Hepatocyte (in vitro differentiated cells): ENCODE measurements around the gene RBM33. TPM values are rescaled to one million over a fixed set of nuclear protein-coding genes. Genes with fewer than 3 reads are reported as not detected.

ENCODE experiments used
- DNase-seq: peaks from one replicate; pipeline ENCODE4 v3.0.0-alpha.2; 2016; ENCODE audit warnings: low spot score
- H2AFZ ChIP-seq: fragments of 200-600 bp; sonication (generic); 2 replicates; pipeline ENCODE4 v1.6.0; 2016; ENCODE audit warnings: antibody characterized with exemption, mild to moderate bottlenecking
- H3K27ac ChIP-seq: fragments of 200-600 bp; sonication (generic); 2 replicates; pipeline ENCODE4 v1.5.1; 2016; ENCODE audit warnings: mild to moderate bottlenecking
- H3K27me3 ChIP-seq: fragments of 200-600 bp; sonication (generic); 2 replicates; pipeline ENCODE4 v1.6.1; 2016
- H3K36me3 ChIP-seq: fragments of 200-600 bp; sonication (generic); replicated peaks from 2 replicates; pipeline ENCODE4 v1.5.1; 2016; ENCODE audit warnings: low read depth; ENCODE audit not compliant: insufficient read depth
- H3K4me1 ChIP-seq: fragments of 200-600 bp; sonication (generic); 2 replicates; pipeline ENCODE4 v1.5.1; 2016; ENCODE audit warnings: mild to moderate bottlenecking, moderate library complexity; ENCODE audit not compliant: insufficient read depth
- H3K4me2 ChIP-seq: fragments of 200-600 bp; sonication (generic); 2 replicates; pipeline ENCODE4 v1.6.0; 2016
- H3K4me3 ChIP-seq: fragments of 200-600 bp; sonication (generic); 2 replicates; pipeline ENCODE4 v1.5.1; 2016; ENCODE audit warnings: mild to moderate bottlenecking
- H3K79me2 ChIP-seq: fragments of 200-600 bp; sonication (generic); 2 replicates; pipeline ENCODE4 v1.6.0; 2017; ENCODE audit warnings: mild to moderate bottlenecking
- H3K9me2 ChIP-seq: fragments of 200-600 bp; sonication (generic); replicated peaks from 2 replicates; pipeline ENCODE4 v1.6.0; 2017; ENCODE audit warnings: mild to moderate bottlenecking; ENCODE audit not compliant: insufficient read depth
- H3K9me3 ChIP-seq: fragments of 200-600 bp; sonication (generic); 2 replicates; pipeline ENCODE4 v1.5.1; 2016; ENCODE audit warnings: low read depth, mild to moderate bottlenecking
- H4K20me1 ChIP-seq: fragments of 200-600 bp; sonication (generic); 2 replicates; pipeline ENCODE4 v1.6.0; 2016; ENCODE audit warnings: mild to moderate bottlenecking; ENCODE audit not compliant: insufficient read depth, poor library complexity, severe bottlenecking
- CTCF ChIP-seq: fragments of 200-600 bp; sonication (generic); IDR thresholded peaks from 2 replicates; pipeline ENCODE4 v1.5.1; 2016; ENCODE audit warnings: antibody characterized with exemption, mild to moderate bottlenecking; ENCODE audit not compliant: poor library complexity
- EZH2 ChIP-seq: fragments of 200-600 bp; sonication (generic); IDR thresholded peaks from 2 replicates; pipeline ENCODE4 v1.6.1; 2016; ENCODE audit warnings: antibody characterized with exemption, mild to moderate bottlenecking, borderline replicate concordance
- EZH2phosphoT487 ChIP-seq: fragments of 200-600 bp; sonication (generic); IDR thresholded peaks from one replicate; pipeline ENCODE4 v1.6.1; 2018; ENCODE audit warnings: antibody characterized with exemption, mild to moderate bottlenecking, low read depth, moderate library complexity; ENCODE audit not compliant: unreplicated experiment, severe bottlenecking
- WGBS: methylation state at CpG from one replicate; pipeline ENCODE4 v1.1.6; 2016; ENCODE audit warnings: low lambda C conversion rate; ENCODE audit errors: missing lambda C conversion rate; 5-methylcytosine and 5-hydroxymethylcytosine counted together
- polyA plus RNA-seq: library from polyadenylated mRNA; unstranded; fragments of >200 nt; fragmentation: Nextera tagmentation; extraction: Ambion mirVana; gene quantifications from 2 replicates; pipeline ENCODE4 v1.2.1, GENCODE V29; 2016
- total RNA-seq: library from RNA; depleted of rRNA; stranded (reverse); fragments of >200 nt; gene quantifications from 2 replicates; pipeline ENCODE4 v1.2.3, GENCODE V29; 2014

RBM33 gene
- total and polyA plus RNA-seq, 2 experiments from 2014 or later = 24.8 to 40.8 TPM

- no peaks in the 10 kb centered on the region for H3K79me2 ChIP-seq
- no peak overlapping the region for H3K4me3 ChIP-seq
- no peaks in the 10 kb centered on the region for H3K9me3 ChIP-seq
- no peak overlapping the region for H3K4me2 ChIP-seq
- no peak overlapping the region for H2AFZ ChIP-seq
- peaks cover 5% of the 10 kb centered on the region for H3K4me1 ChIP-seq
- DNase-seq = no peak
- no peak overlapping the region for H3K27ac ChIP-seq
- H3K9me2 ChIP-seq = no peaks in the 10 kb centered on the region
- H3K36me3 ChIP-seq = no peaks in the 10 kb centered on the region
- no peaks in the 10 kb centered on the region for H4K20me1 ChIP-seq
- peaks cover 21% of the 10 kb centered on the region for H3K27me3 ChIP-seq
- TF ChIP-seq CTCF (no peak), EZH2phosphoT487 (no peak), EZH2 (no peak)
- 80% methylated on average over 13 of the region's 13 CpGs for WGBS
Observed at GRCh38 chr7:155798673-155799439, 154.4 kb downstream of the RBM33 start.

- Histone ChIP-seq H3K4me2 (no peak overlapping the region), H3K27me3 (peaks cover 24% of the 10 kb centered on the region), H3K79me2 (no peaks in the 10 kb centered on the region), H3K9me2 (no peaks in the 10 kb centered on the region), H3K36me3 (no peaks in the 10 kb centered on the region), H4K20me1 (no peaks in the 10 kb centered on the region), H3K4me3 (no peak overlapping the region), H3K27ac (no peak overlapping the region), H2AFZ (no peak overlapping the region), H3K9me3 (no peaks in the 10 kb centered on the region), H3K4me1 (peaks cover 9% of the 10 kb centered on the region)
- no peak for TF ChIP-seq CTCF
- TF ChIP-seq EZH2phosphoT487 = no peak
- no peak for TF ChIP-seq EZH2
- no peak for DNase-seq
- WGBS = 77% methylated on average over 19 of the region's 19 CpGs
Observed at GRCh38 chr7:155799514-155799913, 155.1 kb downstream of the RBM33 start.

GRCh38 chr7:155800301-155800700 is 155.8 kb downstream of the RBM33 start:
- no peak for TF ChIP-seq CTCF
- TF ChIP-seq EZH2phosphoT487 = no peak
- TF ChIP-seq EZH2 = no peak
- Histone ChIP-seq H3K27ac (no peak overlapping the region), H3K4me2 (no peak overlapping the region), H3K27me3 (peaks cover 28% of the 10 kb centered on the region), H3K36me3 (no peaks in the 10 kb centered on the region), H3K4me3 (no peak overlapping the region), H3K79me2 (no peaks in the 10 kb centered on the region), H2AFZ (no peak overlapping the region), H3K9me3 (no peaks in the 10 kb centered on the region), H3K9me2 (no peaks in the 10 kb centered on the region), H3K4me1 (peaks cover 13% of the 10 kb centered on the region), H4K20me1 (no peaks in the 10 kb centered on the region)
- 83% methylated on average over 11 of the region's 11 CpGs for whole genome bisulfite sequencing
- DNase-seq = no peak
